KG1 (cell line): Measurements from ENCODE around the gene SERGEF.

Experiments used
- DNase-seq: peaks from one replicate; lab custom pipeline; 2025; lab: John Stamatoyannopoulos, UW

Gene SERGEF

GRCh38 chr11:17750801-17751165 is 262.1 kb downstream of the SERGEF start:
- DNase-seq = no peak

GRCh38 chr11:17750013-17750800 is 262.6 kb downstream of the SERGEF start:
- no peak for DNase-seq

- no peak for DNase-seq
Measured at GRCh38 chr11:17748761-17749721, 263.8 kb downstream of the SERGEF start.

GRCh38 chr11:17748044-17748443 is 264.8 kb downstream of the SERGEF start:
- DNase-seq = no peak

- no peak for DNase-seq
Measured at GRCh38 chr11:17747131-17747955, 265.5 kb downstream of the SERGEF start.

GRCh38 chr11:17746096-17746495 is 266.8 kb downstream of the SERGEF start:
- DNase-seq = no peak

GRCh38 chr11:17745023-17745772 is 267.6 kb downstream of the SERGEF start:
- DNase-seq = no peak

GRCh38 chr11:17744151-17744940 is 268.5 kb downstream of the SERGEF start:
- no peak for DNase-seq

GRCh38 chr11:17743808-17744119 is 269.1 kb downstream of the SERGEF start:
- no peak for DNase-seq

- no peak for DNase-seq
Measured at GRCh38 chr11:17743026-17743807, 269.6 kb downstream of the SERGEF start.

GRCh38 chr11:17742019-17742418 is 270.8 kb downstream of the SERGEF start:
- DNase-seq = no peak

- DNase-seq = no peak
Measured at GRCh38 chr11:17741487-17741886, 271.4 kb downstream of the SERGEF start.

GRCh38 chr11:17740649-17741235 is 272.1 kb downstream of the SERGEF start:
- no peak for DNase-seq

- DNase-seq = no peak
Measured at GRCh38 chr11:17739945-17740338, 272.9 kb downstream of the SERGEF start.

- DNase-seq = no peak
Measured at GRCh38 chr11:17738151-17738973, 274.5 kb downstream of the SERGEF start.
